ENCODE data around the gene KRT37.

KRT37 gene

DNA sequence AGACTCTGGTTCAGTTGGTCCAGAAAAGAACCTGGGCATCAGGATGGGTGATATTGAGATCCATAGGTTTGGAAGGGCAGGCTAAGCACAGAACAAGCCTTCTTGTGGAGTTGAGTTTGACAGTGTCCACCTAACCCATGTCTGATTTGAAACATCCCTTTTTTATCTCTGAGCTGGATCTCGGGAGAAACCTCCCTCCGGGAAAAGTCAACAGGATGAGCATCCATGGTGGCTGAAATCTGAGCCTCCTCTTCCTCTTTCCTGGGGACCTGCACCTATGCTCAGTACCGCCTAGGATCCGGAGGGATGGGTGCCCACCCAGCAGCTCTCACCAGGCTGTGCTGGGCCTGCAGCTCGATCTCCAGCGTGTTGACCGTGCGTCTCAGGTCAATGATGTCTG lies 39.4 kb upstream of the KRT37 start (continued):
- TF ChIP-seq, protein P1, sequence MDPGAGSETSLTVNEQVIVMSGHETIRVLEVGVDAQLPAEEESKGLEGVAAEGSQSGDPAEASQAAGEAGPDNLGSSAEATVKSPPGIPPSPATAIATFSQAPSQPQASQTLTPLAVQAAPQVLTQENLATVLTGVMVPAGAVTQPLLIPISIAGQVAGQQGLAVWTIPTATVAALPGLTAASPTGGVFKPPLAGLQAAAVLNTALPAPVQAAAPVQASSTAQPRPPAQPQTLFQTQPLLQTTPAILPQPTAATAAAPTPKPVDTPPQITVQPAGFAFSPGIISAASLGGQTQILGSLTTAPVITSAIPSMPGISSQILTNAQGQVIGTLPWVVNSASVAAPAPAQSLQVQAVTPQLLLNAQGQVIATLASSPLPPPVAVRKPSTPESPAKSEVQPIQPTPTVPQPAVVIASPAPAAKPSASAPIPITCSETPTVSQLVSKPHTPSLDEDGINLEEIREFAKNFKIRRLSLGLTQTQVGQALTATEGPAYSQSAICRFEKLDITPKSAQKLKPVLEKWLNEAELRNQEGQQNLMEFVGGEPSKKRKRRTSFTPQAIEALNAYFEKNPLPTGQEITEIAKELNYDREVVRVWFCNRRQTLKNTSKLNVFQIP (CRISPR knock-in tag; IDR thresholded peaks at IDR 0.05; ENCODE audit: borderline replicate concordance, low read depth): no peak

DNA sequence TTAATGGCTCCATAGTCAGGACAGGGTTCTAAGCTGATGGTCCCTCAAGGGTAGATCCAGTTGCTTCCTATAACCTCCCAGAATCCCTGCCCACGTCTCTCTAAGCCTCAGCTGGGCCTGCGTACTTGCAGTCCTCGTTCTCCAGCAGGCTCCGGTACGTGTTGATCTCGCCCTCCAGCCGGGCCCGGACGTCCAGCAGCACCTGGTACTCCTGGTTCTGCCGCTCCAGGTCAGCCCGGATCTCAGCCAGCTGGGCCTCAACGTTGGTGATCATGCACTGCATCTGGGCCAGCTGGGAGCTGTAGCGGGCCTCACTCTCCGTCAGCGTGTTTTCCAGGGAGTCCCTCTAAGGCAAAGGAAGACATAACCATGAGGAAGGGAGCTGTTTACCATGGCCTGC lies 38.3 kb upstream of the KRT37 start:
- no peak for TF ChIP-seq ZNF70 (CRISPR knock-in tag; IDR thresholded peaks at IDR 0.05)
- no peak for TF ChIP-seq ZNF565 (CRISPR knock-in tag; conservative IDR thresholded peaks at IDR 0.05; ENCODE audit: low read depth)
- TF ChIP-seq, protein P2, sequence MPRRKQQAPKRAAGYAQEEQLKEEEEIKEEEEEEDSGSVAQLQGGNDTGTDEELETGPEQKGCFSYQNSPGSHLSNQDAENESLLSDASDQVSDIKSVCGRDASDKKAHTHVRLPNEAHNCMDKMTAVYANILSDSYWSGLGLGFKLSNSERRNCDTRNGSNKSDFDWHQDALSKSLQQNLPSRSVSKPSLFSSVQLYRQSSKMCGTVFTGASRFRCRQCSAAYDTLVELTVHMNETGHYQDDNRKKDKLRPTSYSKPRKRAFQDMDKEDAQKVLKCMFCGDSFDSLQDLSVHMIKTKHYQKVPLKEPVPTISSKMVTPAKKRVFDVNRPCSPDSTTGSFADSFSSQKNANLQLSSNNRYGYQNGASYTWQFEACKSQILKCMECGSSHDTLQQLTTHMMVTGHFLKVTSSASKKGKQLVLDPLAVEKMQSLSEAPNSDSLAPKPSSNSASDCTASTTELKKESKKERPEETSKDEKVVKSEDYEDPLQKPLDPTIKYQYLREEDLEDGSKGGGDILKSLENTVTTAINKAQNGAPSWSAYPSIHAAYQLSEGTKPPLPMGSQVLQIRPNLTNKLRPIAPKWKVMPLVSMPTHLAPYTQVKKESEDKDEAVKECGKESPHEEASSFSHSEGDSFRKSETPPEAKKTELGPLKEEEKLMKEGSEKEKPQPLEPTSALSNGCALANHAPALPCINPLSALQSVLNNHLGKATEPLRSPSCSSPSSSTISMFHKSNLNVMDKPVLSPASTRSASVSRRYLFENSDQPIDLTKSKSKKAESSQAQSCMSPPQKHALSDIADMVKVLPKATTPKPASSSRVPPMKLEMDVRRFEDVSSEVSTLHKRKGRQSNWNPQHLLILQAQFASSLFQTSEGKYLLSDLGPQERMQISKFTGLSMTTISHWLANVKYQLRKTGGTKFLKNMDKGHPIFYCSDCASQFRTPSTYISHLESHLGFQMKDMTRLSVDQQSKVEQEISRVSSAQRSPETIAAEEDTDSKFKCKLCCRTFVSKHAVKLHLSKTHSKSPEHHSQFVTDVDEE (CRISPR knock-in tag; IDR thresholded peaks at IDR 0.05): no peak
- TF ChIP-seq, protein P3, sequence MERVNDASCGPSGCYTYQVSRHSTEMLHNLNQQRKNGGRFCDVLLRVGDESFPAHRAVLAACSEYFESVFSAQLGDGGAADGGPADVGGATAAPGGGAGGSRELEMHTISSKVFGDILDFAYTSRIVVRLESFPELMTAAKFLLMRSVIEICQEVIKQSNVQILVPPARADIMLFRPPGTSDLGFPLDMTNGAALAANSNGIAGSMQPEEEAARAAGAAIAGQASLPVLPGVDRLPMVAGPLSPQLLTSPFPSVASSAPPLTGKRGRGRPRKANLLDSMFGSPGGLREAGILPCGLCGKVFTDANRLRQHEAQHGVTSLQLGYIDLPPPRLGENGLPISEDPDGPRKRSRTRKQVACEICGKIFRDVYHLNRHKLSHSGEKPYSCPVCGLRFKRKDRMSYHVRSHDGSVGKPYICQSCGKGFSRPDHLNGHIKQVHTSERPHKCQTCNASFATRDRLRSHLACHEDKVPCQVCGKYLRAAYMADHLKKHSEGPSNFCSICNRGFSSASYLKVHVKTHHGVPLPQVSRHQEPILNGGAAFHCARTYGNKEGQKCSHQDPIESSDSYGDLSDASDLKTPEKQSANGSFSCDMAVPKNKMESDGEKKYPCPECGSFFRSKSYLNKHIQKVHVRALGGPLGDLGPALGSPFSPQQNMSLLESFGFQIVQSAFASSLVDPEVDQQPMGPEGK (CRISPR knock-in tag; IDR thresholded peaks at IDR 0.05; ENCODE audit: borderline replicate concordance): no peak
- no peak for TF ChIP-seq OSR1 (CRISPR knock-in tag; IDR thresholded peaks at IDR 0.05)
- no peak for TF ChIP-seq BACH2 (CRISPR knock-in tag; IDR thresholded peaks at IDR 0.05; ENCODE audit: borderline replicate concordance)
- TF ChIP-seq ZNF8 (CRISPR knock-in tag; IDR thresholded peaks at IDR 0.05): no peak
- no peak for TF ChIP-seq ARNTL (CRISPR knock-in tag; IDR thresholded peaks at IDR 0.05; ENCODE audit: borderline replicate concordance, low read depth)
- no peak for TF ChIP-seq GLIS3 (CRISPR knock-in tag; IDR thresholded peaks at IDR 0.05)
- no peak for TF ChIP-seq ESRRG (CRISPR knock-in tag; IDR thresholded peaks at IDR 0.05)
- TF ChIP-seq CSDC2 (CRISPR knock-in tag; IDR thresholded peaks at IDR 0.05): no peak
- TF ChIP-seq ZFP3 (CRISPR knock-in tag; IDR thresholded peaks at IDR 0.05): no peak
- TF ChIP-seq ISL1 (CRISPR knock-in tag; IDR thresholded peaks at IDR 0.05): no peak
- no peak for TF ChIP-seq TOX (CRISPR knock-in tag; IDR thresholded peaks at IDR 0.05; ENCODE audit: borderline replicate concordance)
- ATAC-seq: no peak

DNA sequence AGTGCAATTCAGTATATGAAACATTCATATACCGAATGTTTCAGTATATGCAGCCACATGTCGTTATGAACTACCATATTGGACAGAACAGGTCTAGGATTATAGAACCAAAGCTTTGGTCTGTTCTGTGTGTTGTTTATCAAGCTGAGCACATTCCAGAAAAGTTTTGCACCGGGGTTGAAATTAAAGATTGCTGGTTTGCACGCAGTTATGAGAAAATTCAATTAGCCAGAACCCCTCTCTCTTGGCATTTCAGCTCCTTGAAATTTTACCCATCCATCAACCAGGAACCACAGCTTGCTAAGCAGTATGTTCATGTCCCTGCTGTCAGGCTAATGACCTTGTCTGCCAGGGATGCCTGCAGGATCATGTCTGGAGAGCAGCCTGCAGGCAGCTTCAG lies 33.3 kb upstream of the KRT37 start:
- TF ChIP-seq, protein P1 (CRISPR knock-in tag; IDR thresholded peaks at IDR 0.05; ENCODE audit: borderline replicate concordance, low read depth): no peak
- TF ChIP-seq ZNF70 (CRISPR knock-in tag; IDR thresholded peaks at IDR 0.05): no peak
- TF ChIP-seq ZFP30 (CRISPR knock-in tag; IDR thresholded peaks at IDR 0.05): no peak
- TF ChIP-seq ZNF565 (CRISPR knock-in tag; conservative IDR thresholded peaks at IDR 0.05; ENCODE audit: low read depth): no peak
- TF ChIP-seq, protein P2 (CRISPR knock-in tag; IDR thresholded peaks at IDR 0.05): no peak
- no peak for TF ChIP-seq ARNTL (CRISPR knock-in tag; IDR thresholded peaks at IDR 0.05; ENCODE audit: borderline replicate concordance, low read depth)
- TF ChIP-seq PPARA (CRISPR knock-in tag; IDR thresholded peaks at IDR 0.05; ENCODE audit: borderline replicate concordance): no peak
- TF ChIP-seq SNAI2 (CRISPR knock-in tag; IDR thresholded peaks at IDR 0.05): no peak
- TF ChIP-seq TCF4 (CRISPR knock-in tag; IDR thresholded peaks at IDR 0.05; ENCODE audit: borderline replicate concordance): no peak
- TF ChIP-seq ZFP3 (CRISPR knock-in tag; IDR thresholded peaks at IDR 0.05): no peak
- no peak for TF ChIP-seq ESRRG (CRISPR knock-in tag; IDR thresholded peaks at IDR 0.05)
- TF ChIP-seq CSDC2 (CRISPR knock-in tag; IDR thresholded peaks at IDR 0.05): no peak
- no peak for TF ChIP-seq ISL1 (CRISPR knock-in tag; IDR thresholded peaks at IDR 0.05)
- no peak for TF ChIP-seq ZC3H10 (CRISPR knock-in tag; IDR thresholded peaks at IDR 0.05)
- TF ChIP-seq GLIS3 (CRISPR knock-in tag; IDR thresholded peaks at IDR 0.05): no peak
- no peak for TF ChIP-seq RARB (CRISPR knock-in tag; IDR thresholded peaks at IDR 0.05)
- TF ChIP-seq, protein P4, sequence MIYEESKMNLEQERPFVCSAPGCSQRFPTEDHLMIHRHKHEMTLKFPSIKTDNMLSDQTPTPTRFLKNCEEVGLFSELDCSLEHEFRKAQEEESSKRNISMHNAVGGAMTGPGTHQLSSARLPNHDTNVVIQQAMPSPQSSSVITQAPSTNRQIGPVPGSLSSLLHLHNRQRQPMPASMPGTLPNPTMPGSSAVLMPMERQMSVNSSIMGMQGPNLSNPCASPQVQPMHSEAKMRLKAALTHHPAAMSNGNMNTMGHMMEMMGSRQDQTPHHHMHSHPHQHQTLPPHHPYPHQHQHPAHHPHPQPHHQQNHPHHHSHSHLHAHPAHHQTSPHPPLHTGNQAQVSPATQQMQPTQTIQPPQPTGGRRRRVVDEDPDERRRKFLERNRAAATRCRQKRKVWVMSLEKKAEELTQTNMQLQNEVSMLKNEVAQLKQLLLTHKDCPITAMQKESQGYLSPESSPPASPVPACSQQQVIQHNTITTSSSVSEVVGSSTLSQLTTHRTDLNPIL (CRISPR knock-in tag; IDR thresholded peaks at IDR 0.05; ENCODE audit: low read depth): no peak
- no peak for TF ChIP-seq ZNF8 (CRISPR knock-in tag; IDR thresholded peaks at IDR 0.05)
- TF ChIP-seq, protein P5, sequence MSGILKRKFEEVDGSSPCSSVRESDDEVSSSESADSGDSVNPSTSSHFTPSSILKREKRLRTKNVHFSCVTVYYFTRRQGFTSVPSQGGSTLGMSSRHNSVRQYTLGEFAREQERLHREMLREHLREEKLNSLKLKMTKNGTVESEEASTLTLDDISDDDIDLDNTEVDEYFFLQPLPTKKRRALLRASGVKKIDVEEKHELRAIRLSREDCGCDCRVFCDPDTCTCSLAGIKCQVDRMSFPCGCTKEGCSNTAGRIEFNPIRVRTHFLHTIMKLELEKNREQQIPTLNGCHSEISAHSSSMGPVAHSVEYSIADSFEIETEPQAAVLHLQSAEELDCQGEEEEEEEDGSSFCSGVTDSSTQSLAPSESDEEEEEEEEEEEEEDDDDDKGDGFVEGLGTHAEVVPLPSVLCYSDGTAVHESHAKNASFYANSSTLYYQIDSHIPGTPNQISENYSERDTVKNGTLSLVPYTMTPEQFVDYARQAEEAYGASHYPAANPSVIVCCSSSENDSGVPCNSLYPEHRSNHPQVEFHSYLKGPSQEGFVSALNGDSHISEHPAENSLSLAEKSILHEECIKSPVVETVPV (CRISPR knock-in tag; IDR thresholded peaks at IDR 0.05): no peak
- TF ChIP-seq BACH2 (CRISPR knock-in tag; IDR thresholded peaks at IDR 0.05; ENCODE audit: borderline replicate concordance): no peak
- ATAC-seq: no peak
